H1 (cell line): ENCODE data around the gene NCOA5. TPM values are rescaled to one million over a fixed set of nuclear protein-coding genes. Genes with fewer than 3 reads are reported as not detected.

Experiments
- CTCF ChIA-PET: fragments of 300-600 bp; sonication (Branson Sonifier 250); formaldehyde crosslinking; loops from one replicate; lab custom pipeline; 2021; ENCODE audit not compliant: partially characterized antibody; lab: Charles Lee
- POLR2A ChIA-PET: fragments of 300-600 bp; sonication (Branson Sonifier 250); formaldehyde crosslinking; loops from one replicate; lab custom pipeline; 2021; ENCODE audit warnings: inconsistent platforms; ENCODE audit not compliant: partially characterized antibody; lab: Charles Lee
- DNase-seq, 2 experiments: peaks; one replicate each; pipeline versions ENCODE4 v3.0.0 to v3.0.0-alpha.2; 2010 to 2022; ENCODE audit warnings: low spot score in 2 of 2, low read depth in 1 of 2, mixed read lengths in 1 of 2
- FAIRE-seq: peaks from 2 replicates; lab custom pipeline; 2011; peaks lifted over from hg19 to GRCh38; lab: Jason Lieb, UNC
- H2AFZ ChIP-seq: 2 replicates; pipeline ENCODE4 v1.8.1; 2012; ENCODE audit warnings: low read length, inconsistent platforms
- H2AK5ac ChIP-seq: 2 replicates; pipeline ENCODE4 v1.6.1; 2013; ENCODE audit warnings: low read depth, low read length
- H2BK120ac ChIP-seq: replicated peaks from 2 replicates; pipeline ENCODE3; 2013; ENCODE audit warnings: low read depth, low read length, inconsistent platforms
- H2BK12ac ChIP-seq: 2 replicates; pipeline ENCODE4 v1.6.1; 2013; ENCODE audit warnings: low read depth, low read length
- H2BK15ac ChIP-seq: 2 replicates; pipeline ENCODE4 v1.6.1; 2013; ENCODE audit warnings: low read length
- H2BK20ac ChIP-seq: 2 replicates; pipeline ENCODE4 v1.6.1; 2013; ENCODE audit warnings: low read length
- H2BK5ac ChIP-seq: 2 replicates; pipeline ENCODE4 v1.6.1; 2013; ENCODE audit warnings: low read depth, low read length
- H3K14ac ChIP-seq: 2 replicates; pipeline ENCODE4 v1.6.1; 2013; ENCODE audit warnings: inconsistent platforms; ENCODE audit not compliant: insufficient read length
- H3K18ac ChIP-seq: 2 replicates; pipeline ENCODE4 v1.6.1; 2013; ENCODE audit warnings: low read length; ENCODE audit errors: extremely low read depth
- H3K23ac ChIP-seq: 2 replicates; pipeline ENCODE4 v1.6.1; 2013; ENCODE audit warnings: inconsistent platforms; ENCODE audit not compliant: insufficient read length
- H3K23me2 ChIP-seq: 2 replicates; pipeline ENCODE4 v1.6.1; 2013; ENCODE audit warnings: low read depth, low read length
- H3K27ac ChIP-seq: 2 replicates; pipeline ENCODE4 v1.6.1; 2011; ENCODE audit warnings: low read depth, low read length, inconsistent platforms
- H3K27me3 ChIP-seq, 4 experiments: replicated peaks in 1 of 4; 1 replicate in 1 of 4; 2 replicates in 3 of 4; pipeline versions ENCODE4 v1.6.1 to v1.8.1; 2011 to 2013; ENCODE audit warnings: low read length in 3 of 4, mild to moderate bottlenecking in 3 of 4, inconsistent platforms in 2 of 4, mixed read lengths in 2 of 4, moderate library complexity in 1 of 4; ENCODE audit not compliant: control insufficient read depth in 3 of 4, insufficient read depth in 3 of 4; ENCODE audit errors: extremely low read depth in 1 of 4
- H3K36me3 ChIP-seq, 4 experiments: 2 replicates each; pipeline versions ENCODE4 v1.6.1 to v1.8.1; 2011 to 2013; ENCODE audit warnings: mild to moderate bottlenecking in 4 of 4, low read length in 3 of 4, moderate library complexity in 2 of 4, control low read depth in 1 of 4, inconsistent platforms in 1 of 4; ENCODE audit not compliant: insufficient read depth in 4 of 4, control insufficient read depth in 2 of 4
- H3K4ac ChIP-seq: replicated peaks from 2 replicates; pipeline ENCODE3; 2013; ENCODE audit warnings: low read length, low read depth, mixed read lengths, inconsistent platforms; ENCODE audit not compliant: insufficient read length
- H3K4me1 ChIP-seq, 4 experiments: replicated peaks in 1 of 4; 1 replicate in 1 of 4; 2 replicates in 3 of 4; pipeline versions ENCODE4 v1.6.1 to v1.8.1; 2011 to 2013; ENCODE audit warnings: low read length in 3 of 4, inconsistent platforms in 2 of 4, mixed read lengths in 1 of 4; ENCODE audit not compliant: insufficient read depth in 4 of 4, control insufficient read depth in 3 of 4
- H3K4me2 ChIP-seq, 2 experiments: 2 replicates each; pipeline versions ENCODE4 v1.6.1 to v1.8.1; 2011 to 2013; ENCODE audit warnings: low read depth in 2 of 2, low read length in 2 of 2, control low read depth in 1 of 2, inconsistent platforms in 1 of 2, mild to moderate bottlenecking in 1 of 2; ENCODE audit not compliant: insufficient read depth in 1 of 2
- H3K4me3 ChIP-seq, 4 experiments: fragments of 200-600, 300-600 bp in 1 of 4; sonication (generic), shearing (Covaris generic), sonication (Bioruptor Twin) in 1 of 4; 2 replicates each; pipeline versions ENCODE4 v1.5.1 to v1.8.1; 2011 to 2016; ENCODE audit warnings: low read length in 4 of 4, low read depth in 3 of 4, control low read depth in 2 of 4, inconsistent platforms in 2 of 4, mild to moderate bottlenecking in 2 of 4, mixed read lengths in 1 of 4, moderate library complexity in 1 of 4; ENCODE audit not compliant: insufficient read depth in 2 of 4; ENCODE audit errors: extremely low read depth in 1 of 4
- H3K56ac ChIP-seq: replicated peaks from 2 replicates; pipeline ENCODE3; 2013; ENCODE audit warnings: low read depth, mild to moderate bottlenecking, mixed read lengths, low read length, inconsistent platforms; ENCODE audit not compliant: insufficient read length
- H3K79me1 ChIP-seq: 2 replicates; pipeline ENCODE4 v1.6.1; 2013; ENCODE audit warnings: low read depth, low read length, control low read depth
- H3K79me2 ChIP-seq, 2 experiments: 2 replicates each; pipeline versions ENCODE4 v1.6.1 to v1.8.1; 2012 to 2013; ENCODE audit warnings: low read length in 2 of 2, mild to moderate bottlenecking in 2 of 2, inconsistent platforms in 1 of 2; ENCODE audit not compliant: insufficient read depth in 2 of 2, control insufficient read depth in 1 of 2
- H3K9ac ChIP-seq, 4 experiments: replicated peaks in 1 of 4; 1 replicate in 1 of 4; 2 replicates in 3 of 4; pipeline versions ENCODE4 v1.6.1 to v1.8.1; 2011 to 2013; ENCODE audit warnings: low read depth in 3 of 4, low read length in 3 of 4, control low read depth in 2 of 4, mild to moderate bottlenecking in 2 of 4, moderate library complexity in 2 of 4, inconsistent platforms in 1 of 4; ENCODE audit errors: extremely low read depth in 1 of 4
- H3K9me3 ChIP-seq, 2 experiments: 2 replicates each; pipeline versions ENCODE4 v1.6.1 to v1.8.1; 2012 to 2013; ENCODE audit warnings: mild to moderate bottlenecking in 2 of 2, moderate library complexity in 2 of 2, control low read depth in 1 of 2, inconsistent platforms in 1 of 2, low read depth in 1 of 2, low read length in 1 of 2, mixed read lengths in 1 of 2; ENCODE audit not compliant: insufficient read depth in 2 of 2
- H4K20me1 ChIP-seq, 2 experiments: replicated peaks in 1 of 2; 2 replicates each; pipeline versions ENCODE3 to v1.8.1; 2011 to 2013; ENCODE audit warnings: inconsistent platforms in 2 of 2, low read length in 2 of 2, mild to moderate bottlenecking in 1 of 2; ENCODE audit not compliant: insufficient read depth in 2 of 2, control insufficient read depth in 1 of 2
- H4K5ac ChIP-seq: 2 replicates; pipeline ENCODE4 v1.6.1; 2013; ENCODE audit warnings: low read length, low read depth, mixed read lengths, inconsistent platforms; ENCODE audit not compliant: insufficient read length
- H4K8ac ChIP-seq: 2 replicates; pipeline ENCODE4 v1.8.0; 2013; ENCODE audit warnings: mild to moderate bottlenecking, moderate library complexity, low read length, inconsistent platforms; ENCODE audit not compliant: insufficient read depth; ENCODE audit errors: extremely low read depth
- H4K91ac ChIP-seq: replicated peaks from 2 replicates; pipeline ENCODE3; 2013; ENCODE audit warnings: low read length, mixed read lengths, inconsistent platforms; ENCODE audit not compliant: insufficient read length
- SIRT6 ChIP-seq: IDR thresholded peaks from one replicate; pipeline ENCODE4 v1.7.1; 2012; ENCODE audit warnings: low read length, inconsistent platforms
- WGBS, 2 experiments: shearing (Covaris generic) in 1 of 2; methylation state at CpG; one replicate each; pipeline versions ENCODE4 v1.1.6 to v1.1.7; 2013 to 2015; ENCODE audit warnings: low lambda C conversion rate in 2 of 2, mixed read lengths in 2 of 2, inconsistent platforms in 1 of 2, low coverage in 1 of 2, missing lambda C conversion rate in 1 of 2; ENCODE audit not compliant: insufficient replicate concordance in 2 of 2, insufficient coverage in 1 of 2, insufficient read length in 1 of 2; ENCODE audit errors: extremely low coverage in 1 of 2, missing lambda C conversion rate in 1 of 2; 5-methylcytosine and 5-hydroxymethylcytosine counted together
- polyA plus RNA-seq, 7 experiments: library from polyadenylated mRNA; depleted of rRNA in 3 of 7; stranded (reverse) in 5 of 7; unstranded in 2 of 7; fragments of >200 nt in 5 of 7; fragments of 200-250 nt in 2 of 7; gene quantifications; 1 replicate in 5 of 7; 2 replicates in 1 of 7; 4 replicates in 1 of 7; pipeline versions ENCODE4 v1.2.1 to v1.2.3, GENCODE V29; 2011 to 2013; ENCODE audit warnings: missing spikeins in 2 of 7, mixed read lengths in 2 of 7
- total RNA-seq: library from RNA; stranded (reverse); fragmentation: NEBNext Ultra II Directional; extraction: Animal tissue kit (Norgen Biotek cat#: 25700); gene quantifications from 2 replicates; pipeline ENCODE4 v1.2.1, GENCODE V29; 2021

The NCOA5 gene
- total and polyA plus RNA-seq, 2 of the 8 experiments (the other 6 are each of a cell fraction or from before 2014, with no cell fraction given) = 20.4 to 29.0 TPM

- H2BK5ac ChIP-seq = no peak overlapping the region
- no peak overlapping the region for H3K56ac ChIP-seq
- H2AK5ac ChIP-seq = no peak overlapping the region
- no peak overlapping the region for H4K91ac ChIP-seq
- H3K23me2 ChIP-seq = no peaks in the 10 kb centered on the region
- 78% methylated on average over 10 of the region's 10 CpGs; no CpG with 5 or more reads in 1 of the 2 experiments for WGBS, 2 experiments
- H3K18ac ChIP-seq = no peak overlapping the region
- no peak overlapping the region for H3K14ac ChIP-seq
- FAIRE-seq (no peak), DNase-seq (no peak)
- no peaks in the 10 kb centered on the region for H3K4me1 ChIP-seq
- H2BK15ac ChIP-seq = no peak overlapping the region
- peaks cover 0 to 2% of the 10 kb centered on the region in 2 experiments for H4K20me1 ChIP-seq
- H2BK20ac ChIP-seq = no peak overlapping the region
- POLR2A ChIA-PET = interaction anchor here (0.8 kb wide), 1 partner anchor 28 kb away, joined by 3 read pairs; no protein-coding TSS in a partner anchor
- no peak overlapping the region for H3K9ac ChIP-seq
- H3K27me3 ChIP-seq = peaks cover 0 to 19% (median 5%) of the 10 kb centered on the region in 4 experiments; a peak in 3 of 7 replicates
- CTCF ChIA-PET = interaction anchor here (0.8 to 2.4 kb wide), 3 partner anchors 15 to 256 kb away, joined by 3 to 9 read pairs (median 4); no protein-coding TSS in a partner anchor
- H3K9me3 ChIP-seq = no peaks in the 10 kb centered on the region
- no peaks in the 10 kb centered on the region for H3K79me1 ChIP-seq
- H2AFZ ChIP-seq = no peak overlapping the region
- H3K23ac ChIP-seq = no peak overlapping the region
- no peak overlapping the region for H3K4me2 ChIP-seq
- H3K4me3 ChIP-seq = no peak overlapping the region
- no peak overlapping the region for H2BK12ac ChIP-seq
- no peak overlapping the region for H4K5ac ChIP-seq
- H3K4ac ChIP-seq = no peak overlapping the region
- H3K79me2 ChIP-seq = no peaks in the 10 kb centered on the region
- no peak overlapping the region; the same call in 1 of the 2 replicates for H4K8ac ChIP-seq
- H3K36me3 ChIP-seq = no peaks in the 10 kb centered on the region
- H2BK120ac ChIP-seq = no peak overlapping the region
- no peak overlapping the region for H3K27ac ChIP-seq
- TF ChIP-seq SIRT6 = no peak
Observed at GRCh38 chr20:46050444-46050843, 39.3 kb downstream of the NCOA5 start.
